Mammary epithelial cell (primary cell): ENCODE data around the gene GNG4.

Experiments
- CTCF ChIP-seq, 2 donors: IDR thresholded peaks in 1 of 2; conservative IDR thresholded peaks in 1 of 2; 2 replicates each; pipeline ENCODE4 v1.5.1; 2011 to 2012; ENCODE audit warnings: inconsistent platforms in 2 of 2, low read length in 2 of 2, mild to moderate bottlenecking in 2 of 2, control low read depth in 1 of 2, low read depth in 1 of 2; ENCODE audit not compliant: insufficient read depth in 1 of 2; ENCODE audit errors: extremely low read depth in 1 of 2
- EZH2 ChIP-seq: IDR thresholded peaks from 2 replicates; pipeline ENCODE4 v1.6.1; 2012; ENCODE audit warnings: low read length, inconsistent platforms, borderline replicate concordance

GRCh38 chr1:235601104-235601503, 48.5 kb downstream of the GNG4 start:
- peak; percentile 55 to 59 for TF ChIP-seq CTCF (conservative IDR thresholded peaks at IDR 0.05 in 1 of 2, IDR thresholded peaks at IDR 0.05 in 1 of 2; ENCODE audit: extremely low read depth in 1 of 2, insufficient read depth in 1 of 2, low read depth in 1 of 2, low read length in 2 of 2)
- TF ChIP-seq EZH2 = no peak
